ENCODE data around the gene CDC42SE2. TPM values are rescaled to one million over a fixed set of nuclear protein-coding genes. Genes with fewer than 3 reads are reported as not detected.

The CDC42SE2 gene
- total RNA-seq, 1 experiment from 2014 or later = 23.2 TPM

DNA sequence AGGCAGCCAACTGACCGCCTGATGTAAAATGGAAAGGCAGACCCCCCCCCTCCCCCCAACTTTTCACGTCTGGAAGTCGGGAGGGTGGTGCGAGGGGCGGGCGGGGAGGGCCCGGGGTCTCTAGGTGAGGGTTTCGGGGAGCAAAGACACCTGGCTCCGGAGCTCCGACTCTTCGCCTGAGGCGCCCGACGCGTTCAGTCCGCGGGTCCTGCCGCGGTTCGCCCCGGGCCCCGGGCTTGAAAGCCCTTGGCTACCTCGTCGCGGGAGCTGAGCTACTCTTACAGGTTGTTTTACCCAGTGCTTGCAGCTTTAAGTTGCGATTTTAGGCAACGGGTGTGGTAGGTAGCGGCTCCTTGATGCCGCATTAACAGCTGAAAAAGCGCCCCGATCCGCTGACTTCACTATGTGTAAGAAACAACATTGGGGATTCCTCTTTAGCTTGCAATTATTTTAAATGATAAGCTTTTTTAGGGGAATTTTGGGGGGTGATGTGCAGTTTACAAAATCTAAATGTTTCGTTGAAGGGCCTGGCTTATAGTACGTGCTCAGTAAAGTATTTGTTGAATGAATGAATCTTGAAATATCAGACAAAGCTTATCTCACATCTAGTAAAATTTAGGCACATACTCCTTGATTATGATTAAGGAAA is 722 bp downstream of the CDC42SE2 start:
- Histone ChIP-seq H3K23me2 (ENCODE audit: insufficient read length, low read depth, low read length, poor library complexity, severe bottlenecking) (no peaks in the 10 kb centered on the region), H3K23ac (ENCODE audit: insufficient read length, low read depth, low read length) (no peak overlapping the region), H3T11ph (ENCODE audit: low read length) (no peak overlapping the region), H3K4ac (ENCODE audit: low read depth, low read length) (no peak overlapping the region), H4K91ac (ENCODE audit: insufficient read length, low read depth, low read length) (no peak overlapping the region), H2BK15ac (ENCODE audit: low read depth, low read length) (no peak overlapping the region), H2AK5ac (ENCODE audit: insufficient read length, low read length) (no peak overlapping the region), H3K4me1 (ENCODE audit: insufficient read depth, low read length) (no peaks in the 10 kb centered on the region), H4K5ac (ENCODE audit: insufficient read length, low read depth, low read length) (no peak overlapping the region), H2BK12ac (ENCODE audit: insufficient read length, low read depth, low read length) (no peak overlapping the region), H2BK120ac (ENCODE audit: low read depth, low read length, poor library complexity, severe bottlenecking) (no peak overlapping the region), H3K79me1 (ENCODE audit: insufficient read depth, low read depth, low read length, poor library complexity, severe bottlenecking) (no peaks in the 10 kb centered on the region), H3K27me3 (ENCODE audit: insufficient read depth, low read length) (no peaks in the 10 kb centered on the region), H2BK5ac (ENCODE audit: insufficient read length, low read length) (no peak overlapping the region), H3K27ac (ENCODE audit: insufficient read length, low read depth, low read length) (peak overlapping the region; percentile 41), H3K79me2 (ENCODE audit: insufficient read depth, low read length) (peaks cover 2% of the 10 kb centered on the region; the same call in 1 of the 2 replicates), H3K18ac (ENCODE audit: insufficient read length, low read depth, low read length) (peak overlapping the region; percentile 91), H3K4me2 (ENCODE audit: insufficient read depth, insufficient read length, low read length) (peak overlapping the region; percentile 39), H4K8ac (replicated peaks; ENCODE audit: insufficient read length, low read depth, low read length) (no peak overlapping the region), H3K56ac (ENCODE audit: insufficient read length, low read depth, low read length) (no peak overlapping the region), H4K20me1 (ENCODE audit: control insufficient read depth, insufficient read depth, insufficient read length) (no peaks in the 10 kb centered on the region), H3K9ac (ENCODE audit: extremely low read depth, insufficient read length, low read length) (peak overlapping the region; percentile 77), H3K14ac (ENCODE audit: insufficient read depth, low read length) (peak overlapping the region; percentile 96; the same call in 1 of the 2 replicates), H3K9me3 (ENCODE audit: control insufficient read depth, low read depth, low read length) (no peaks in the 10 kb centered on the region), H2AFZ (ENCODE audit: low read length) (no peak overlapping the region), H2BK20ac (ENCODE audit: low read depth, low read length, poor library complexity, severe bottlenecking) (no peak overlapping the region)
- H3K36me3 Mint-ChIP-seq (ENCODE audit: insufficient read depth in 1 of 3, low read depth in 3 of 3) = peaks cover 2 to 4% (median 2%) of the 10 kb centered on the region in 3 experiments; a peak in 4 of 7 replicates
- H3K9me3 Mint-ChIP-seq = peaks cover 0 to 3% of the 10 kb centered on the region in 2 experiments; a peak in 3 of 5 replicates
- no peaks in the 10 kb centered on the region for H3K27me3 Mint-ChIP-seq (ENCODE audit: low read depth)
- H3K4me1 Mint-ChIP-seq = peaks cover 13 to 14% of the 10 kb centered on the region in 2 experiments
- DNase-seq = peak; percentile 49
- WGBS (ENCODE audit: extremely low coverage, insufficient read length, low lambda C conversion rate) = no CpG with 5 or more reads among the region's 34 CpGs
- H3K27ac Mint-ChIP-seq = peak overlapping the region; percentile 95 to 98 (median 97); a peak in 6 of 7 replicates
- TF ChIP-seq, protein P1, sequence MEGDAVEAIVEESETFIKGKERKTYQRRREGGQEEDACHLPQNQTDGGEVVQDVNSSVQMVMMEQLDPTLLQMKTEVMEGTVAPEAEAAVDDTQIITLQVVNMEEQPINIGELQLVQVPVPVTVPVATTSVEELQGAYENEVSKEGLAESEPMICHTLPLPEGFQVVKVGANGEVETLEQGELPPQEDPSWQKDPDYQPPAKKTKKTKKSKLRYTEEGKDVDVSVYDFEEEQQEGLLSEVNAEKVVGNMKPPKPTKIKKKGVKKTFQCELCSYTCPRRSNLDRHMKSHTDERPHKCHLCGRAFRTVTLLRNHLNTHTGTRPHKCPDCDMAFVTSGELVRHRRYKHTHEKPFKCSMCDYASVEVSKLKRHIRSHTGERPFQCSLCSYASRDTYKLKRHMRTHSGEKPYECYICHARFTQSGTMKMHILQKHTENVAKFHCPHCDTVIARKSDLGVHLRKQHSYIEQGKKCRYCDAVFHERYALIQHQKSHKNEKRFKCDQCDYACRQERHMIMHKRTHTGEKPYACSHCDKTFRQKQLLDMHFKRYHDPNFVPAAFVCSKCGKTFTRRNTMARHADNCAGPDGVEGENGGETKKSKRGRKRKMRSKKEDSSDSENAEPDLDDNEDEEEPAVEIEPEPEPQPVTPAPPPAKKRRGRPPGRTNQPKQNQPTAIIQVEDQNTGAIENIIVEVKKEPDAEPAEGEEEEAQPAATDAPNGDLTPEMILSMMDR (conservative IDR thresholded peaks at IDR 0.05) = no peak
- peak overlapping the region; percentile 94 to 98 for H3K4me3 Mint-ChIP-seq
